GM12874 (cell line): ENCODE data around the gene PHAF1.

ENCODE experiments used
- CTCF ChIP-seq: IDR thresholded peaks from 2 replicates; pipeline ENCODE4 v1.5.1; 2011; ENCODE audit warnings: low read depth, mild to moderate bottlenecking, control low read depth, low read length, moderate library complexity; ENCODE audit not compliant: insufficient read depth

The PHAF1 gene

GRCh38 chr16:67166110-67166547 lies 56.4 kb downstream of the PHAF1 start:
- TF ChIP-seq CTCF = no peak

GRCh38 chr16:67166598-67167168 lies 56.9 kb downstream of the PHAF1 start:
- 0 out of 2 replicates have a peak, but pooled peaks have one; percentile 4 for TF ChIP-seq CTCF

- TF ChIP-seq CTCF = no peak
These were observed 57.8 kb downstream of the PHAF1 start for GRCh38 chr16:67167588-67167987.

- no peak for TF ChIP-seq CTCF
These were observed 59.3 kb downstream of the PHAF1 start for GRCh38 chr16:67169011-67169451.

GRCh38 chr16:67169642-67170167 lies 60.0 kb downstream of the PHAF1 start:
- peak; percentile 84 for TF ChIP-seq CTCF

- no peak for TF ChIP-seq CTCF
These were observed 60.6 kb downstream of the PHAF1 start, which contains the start of gene NOL3 for GRCh38 chr16:67170168-67170948. TSS of gene NOL3 (plus strand) at chr16:67170538.

GRCh38 chr16:67170949-67171649 lies 61.4 kb downstream of the PHAF1 start:
- TF ChIP-seq CTCF = no peak
